Loucy (cell line): Measurements from ENCODE around the gene TLN1.

Experiments
- H2AFZ ChIP-seq: fragments of 200-600 bp; sonication (generic); 2 replicates; pipeline ENCODE4 v1.6.0; 2016; ENCODE audit warnings: antibody characterized with exemption, mild to moderate bottlenecking, low read length, moderate library complexity
- H3F3A ChIP-seq: fragments of 200-600 bp; 2 replicates; pipeline ENCODE4 v1.6.0; 2016; ENCODE audit warnings: antibody characterized with exemption, low read depth, mild to moderate bottlenecking
- H3K27me3 ChIP-seq: fragments of 200-600 bp; sonication (generic); 2 replicates; pipeline ENCODE4 v1.6.1; 2014; ENCODE audit warnings: low read length, mild to moderate bottlenecking; ENCODE audit not compliant: insufficient read depth, poor library complexity, severe bottlenecking
- H3K36me3 ChIP-seq: fragments of 200-600 bp; sonication (generic); 2 replicates; pipeline ENCODE4 v1.6.1; 2016; ENCODE audit warnings: low read length; ENCODE audit not compliant: insufficient read depth
- H3K4me1 ChIP-seq: fragments of 200-600 bp; sonication (generic); 2 replicates; pipeline ENCODE4 v1.5.1; 2014; ENCODE audit warnings: low read length, mild to moderate bottlenecking; ENCODE audit not compliant: insufficient read depth, poor library complexity, severe bottlenecking
- H3K4me2 ChIP-seq: fragments of 200-600 bp; sonication (generic); 2 replicates; pipeline ENCODE4 v1.6.0; 2014; ENCODE audit warnings: antibody characterized with exemption, low read length, low read depth, mild to moderate bottlenecking; ENCODE audit not compliant: poor library complexity, severe bottlenecking
- H3K4me3 ChIP-seq: fragments of 200-600 bp; sonication (generic); 2 replicates; pipeline ENCODE4 v1.5.1; 2014; ENCODE audit warnings: low read length, mild to moderate bottlenecking, mixed read lengths; ENCODE audit not compliant: poor library complexity, severe bottlenecking
- H3K79me2 ChIP-seq: fragments of 200-600 bp; sonication (generic); 2 replicates; pipeline ENCODE4 v1.6.1; 2014; ENCODE audit warnings: low read length; ENCODE audit not compliant: insufficient read depth
- H3K9ac ChIP-seq: fragments of 200-600 bp; sonication (generic); 2 replicates; pipeline ENCODE4 v1.6.0; 2014; ENCODE audit warnings: mild to moderate bottlenecking, low read depth, low read length, moderate library complexity; ENCODE audit not compliant: poor library complexity, severe bottlenecking
- H3K9me2 ChIP-seq: fragments of 200-600 bp; sonication (generic); replicated peaks from 2 replicates; pipeline ENCODE4 v1.6.1; 2016; ENCODE audit warnings: low read depth, low read length, mixed read lengths
- H3K9me3 ChIP-seq: fragments of 200-600 bp; sonication (generic); 2 replicates; pipeline ENCODE4 v1.6.1; 2014; ENCODE audit warnings: mild to moderate bottlenecking, antibody characterized with exemption, low read length, low read depth; ENCODE audit not compliant: insufficient read depth
- H4K20me1 ChIP-seq: fragments of 200-600 bp; sonication (generic); 2 replicates; pipeline ENCODE4 v1.6.0; 2014; ENCODE audit warnings: antibody characterized with exemption, low read length, mild to moderate bottlenecking; ENCODE audit not compliant: insufficient read depth, poor library complexity, severe bottlenecking
- CTCF ChIP-seq: fragments of 200-600 bp; sonication (generic); conservative IDR thresholded peaks from 2 replicates; pipeline ENCODE4 v1.5.1; 2014; ENCODE audit warnings: mild to moderate bottlenecking, antibody characterized with exemption, low read length
- EZH2phosphoT487 ChIP-seq: fragments of 200-600 bp; IDR thresholded peaks from 2 replicates; pipeline ENCODE4 v1.6.1; 2018; ENCODE audit warnings: antibody characterized with exemption, mild to moderate bottlenecking, moderate library complexity, borderline replicate concordance

Gene TLN1

DNA sequence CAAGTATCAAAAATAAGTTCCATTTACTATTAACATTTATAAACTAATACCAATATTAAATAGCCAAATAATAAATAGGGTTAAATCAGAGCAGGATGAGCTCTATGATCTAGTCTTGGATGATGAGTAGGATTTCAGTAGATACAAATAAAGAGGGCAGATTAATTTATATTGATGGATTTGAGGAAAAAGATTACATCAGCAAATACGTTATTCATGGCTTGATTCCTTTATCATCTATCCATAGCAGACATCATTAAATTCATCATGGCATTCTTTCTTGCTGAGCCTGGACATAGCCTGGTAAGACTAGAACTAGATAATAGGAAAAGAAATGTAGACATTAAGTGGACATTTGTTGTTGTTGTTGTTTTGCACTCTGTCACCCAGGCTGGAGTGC is 35.5 kb upstream of the TLN1 start:
- no peak overlapping the region for H3K9ac ChIP-seq
- no peaks in the 10 kb centered on the region for H3K4me1 ChIP-seq
- H4K20me1 ChIP-seq, result peaks cover 9% of the 10 kb centered on the region
- H2AFZ ChIP-seq, result no peak overlapping the region
- H3F3A ChIP-seq, result no peaks in the 10 kb centered on the region
- no peaks in the 10 kb centered on the region for H3K9me2 ChIP-seq
- no peaks in the 10 kb centered on the region for H3K36me3 ChIP-seq
- no peak overlapping the region for H3K4me3 ChIP-seq
- H3K79me2 ChIP-seq, result peaks cover 44% of the 10 kb centered on the region; the same call in 1 of the 2 replicates
- TF ChIP-seq EZH2phosphoT487, result no peak
- TF ChIP-seq CTCF, result no peak
- H3K4me2 ChIP-seq, result no peak overlapping the region
- H3K9me3 ChIP-seq, result no peaks in the 10 kb centered on the region
- H3K27me3 ChIP-seq, result no peaks in the 10 kb centered on the region

GRCh38 chr9:35766997-35767396 is 35.0 kb upstream of the TLN1 start:
- Histone ChIP-seq H3K9me3 (no peaks in the 10 kb centered on the region), H4K20me1 (peaks cover 9% of the 10 kb centered on the region), H3K79me2 (peaks cover 48% of the 10 kb centered on the region; the same call in 1 of the 2 replicates), H3K4me1 (no peaks in the 10 kb centered on the region), H3K36me3 (no peaks in the 10 kb centered on the region), H3K4me3 (no peak overlapping the region), H3F3A (no peaks in the 10 kb centered on the region), H2AFZ (no peak overlapping the region), H3K27me3 (no peaks in the 10 kb centered on the region), H3K4me2 (no peak overlapping the region), H3K9ac (no peak overlapping the region), H3K9me2 (no peaks in the 10 kb centered on the region)
- no peak for TF ChIP-seq EZH2phosphoT487
- no peak for TF ChIP-seq CTCF

DNA sequence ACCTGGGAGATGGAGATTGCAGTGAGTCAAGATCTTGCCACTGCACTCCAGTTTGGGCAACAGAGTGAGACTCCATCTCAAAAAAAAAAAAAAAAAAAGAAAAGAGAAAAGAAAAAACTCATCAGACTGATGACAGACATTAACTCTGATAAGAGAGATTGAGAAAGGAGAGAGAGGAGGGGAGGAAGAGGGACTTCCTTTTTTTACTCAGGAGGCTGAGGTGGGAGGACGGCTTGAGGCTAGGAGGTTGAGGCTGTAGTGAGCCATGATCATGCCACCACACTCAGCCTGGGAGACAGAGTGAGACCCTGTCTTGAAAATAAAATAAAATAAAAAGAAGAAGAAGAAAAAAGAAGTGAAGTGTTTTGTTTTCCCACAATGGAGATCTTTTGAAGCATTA is 31.8 kb upstream of the TLN1 start:
- H3K4me2 ChIP-seq, result no peak overlapping the region
- peaks cover 23% of the 10 kb centered on the region for H3K4me1 ChIP-seq
- H3K27me3 ChIP-seq, result no peaks in the 10 kb centered on the region
- H3K9ac ChIP-seq, result no peak overlapping the region
- TF ChIP-seq EZH2phosphoT487, result no peak
- TF ChIP-seq CTCF, result no peak
- H3K79me2 ChIP-seq, result peaks cover 65% of the 10 kb centered on the region
- H2AFZ ChIP-seq, result no peak overlapping the region
- H3K4me3 ChIP-seq, result no peak overlapping the region
- H3K36me3 ChIP-seq, result no peaks in the 10 kb centered on the region
- H4K20me1 ChIP-seq, result peaks cover 17% of the 10 kb centered on the region
- H3K9me2 ChIP-seq, result no peaks in the 10 kb centered on the region
- H3F3A ChIP-seq, result no peaks in the 10 kb centered on the region
- no peaks in the 10 kb centered on the region for H3K9me3 ChIP-seq
